K562 (cell line): ENCODE results near the gene TBCEL. TPM values are rescaled to one million over a fixed set of nuclear protein-coding genes. Genes with fewer than 3 reads are reported as not detected.
A peak's percentile ranks its signal among the peaks of the same experiment; 100 is the strongest.

Source experiments
- ATAC-seq: fragments of 200-7000 bp; cut with Tn5 transposase; 3 replicates; pipeline ENCODE4 v1.9.1; 2020; ENCODE audit warnings: moderate library complexity
- BruUV-seq: library from RNA; stranded (reverse); fragments of 400-500 nt; replicated peaks from 2 replicates; lab custom pipeline; 2021; lab: Mats Ljungman, UMichigan
- CTCF ChIA-PET: fragments of 300-600 bp; formaldehyde crosslinking; extraction: SDS; loops from one replicate; lab custom pipeline; 2021; ENCODE audit warnings: low intra/inter-chr PET ratio; lab: Yijun Ruan, JAX
- POLR2A ChIA-PET: fragments of 300-600, 350-650 bp; sonication (Branson Sonifier 250); formaldehyde crosslinking; extraction: SDS; loops from one replicate; lab custom pipeline; 2021; ENCODE audit warnings: antibody characterized with exemption, inconsistent platforms; lab: Yijun Ruan, JAX
- DNase-seq, 4 experiments: peaks; one replicate each; pipeline versions ENCODE4 v3.0.0 to v3.0.0-alpha.2; 2011 to 2018; ENCODE audit warnings: low spot score in 3 of 4, mixed read lengths in 3 of 4; ENCODE audit errors: extremely low read depth in 1 of 4
- FAIRE-seq: peaks from 2 replicates; lab custom pipeline; 2011; peaks lifted over from hg19 to GRCh38; lab: Jason Lieb, UNC
- H2AFZ ChIP-seq: 2 replicates; pipeline ENCODE4 v1.6.0; 2011; ENCODE audit warnings: low read depth, low read length, control low read depth, inconsistent platforms
- H3K27ac ChIP-seq: fragments of 200-600 bp; 3 replicates; pipeline ENCODE4 v1.8.0; 2011; ENCODE audit warnings: low read depth, mild to moderate bottlenecking, control low read depth, inconsistent platforms, low read length, moderate library complexity, mixed read lengths; ENCODE audit errors: extremely low read depth
- H3K27me3 ChIP-seq, 2 experiments: fragments of 300-600 bp in 1 of 2; 2 replicates in 1 of 2; 3 replicates in 1 of 2; pipeline versions ENCODE4 v1.6.0 to v1.8.0; 2011; ENCODE audit warnings: inconsistent platforms in 2 of 2, low read length in 2 of 2, mild to moderate bottlenecking in 1 of 2, mixed read lengths in 1 of 2, moderate library complexity in 1 of 2; ENCODE audit not compliant: control insufficient read depth in 2 of 2, insufficient read depth in 2 of 2
- H3K36me3 ChIP-seq: fragments of 300-600 bp; 3 replicates; pipeline ENCODE4 v1.8.0; 2011; ENCODE audit warnings: mild to moderate bottlenecking, low read length, inconsistent platforms; ENCODE audit not compliant: control insufficient read depth, insufficient read depth
- H3K4me1 ChIP-seq, 2 experiments: fragments of 200-600 bp in 1 of 2; replicated peaks in 1 of 2; 2 replicates in 1 of 2; 3 replicates in 1 of 2; pipeline versions ENCODE4 v1.5.1 to v1.8.0; 2011; ENCODE audit warnings: inconsistent platforms in 2 of 2, low read length in 2 of 2, mild to moderate bottlenecking in 1 of 2, mixed read lengths in 1 of 2, moderate library complexity in 1 of 2; ENCODE audit not compliant: control insufficient read depth in 2 of 2, insufficient read depth in 2 of 2
- H3K4me2 ChIP-seq: 2 replicates; pipeline ENCODE4 v1.6.1; 2011; ENCODE audit warnings: low read length, control low read depth, inconsistent platforms, mixed read lengths; ENCODE audit not compliant: insufficient read depth
- H3K4me3 ChIP-seq: fragments of 200-600 bp; sonication (generic), shearing (Covaris generic); 2 replicates; pipeline ENCODE4 v1.5.1; 2016; ENCODE audit warnings: control low read depth, inconsistent platforms
- H3K79me2 ChIP-seq: fragments of 200-600 bp; 3 replicates; pipeline ENCODE4 v1.8.0; 2011; ENCODE audit warnings: low read length, inconsistent platforms; ENCODE audit not compliant: control insufficient read depth, insufficient read depth
- H3K9ac ChIP-seq, 2 experiments: 2 replicates each; pipeline versions ENCODE4 v1.6.0 to v1.6.1; 2011; ENCODE audit warnings: low read depth in 2 of 2, low read length in 2 of 2, control low read depth in 1 of 2, inconsistent platforms in 1 of 2, mild to moderate bottlenecking in 1 of 2, mixed read lengths in 1 of 2; ENCODE audit not compliant: insufficient read depth in 1 of 2
- H3K9me1 ChIP-seq: one replicate; pipeline ENCODE4 v1.6.0; 2011; ENCODE audit warnings: inconsistent platforms, mild to moderate bottlenecking, low read length, moderate library complexity; ENCODE audit not compliant: control insufficient read depth, insufficient read depth
- H3K9me3 ChIP-seq: replicated peaks from 2 replicates; pipeline ENCODE4 v1.5.1; 2011; ENCODE audit warnings: low read depth, low read length, inconsistent platforms; ENCODE audit not compliant: control insufficient read depth, insufficient read depth
- H4K20me1 ChIP-seq: replicated peaks from 2 replicates; pipeline ENCODE4 v1.6.1; 2011; ENCODE audit warnings: low read length, inconsistent platforms, mixed read lengths; ENCODE audit not compliant: control insufficient read depth, insufficient read depth
- CHD4 ChIP-seq: fragments of 200-600 bp; sonication (generic); IDR thresholded peaks from 3 replicates; pipeline ENCODE4 v1.6.1; 2012; ENCODE audit warnings: low read depth, mild to moderate bottlenecking, mixed read lengths, low read length, inconsistent platforms; ENCODE audit not compliant: insufficient read depth, insufficient replicate concordance, poor library complexity, severe bottlenecking
- CREM ChIP-seq: IDR thresholded peaks from 2 replicates; pipeline ENCODE4 v1.6.1; 2014; ENCODE audit warnings: antibody characterized with exemption, low read depth
- ETS2 ChIP-seq: IDR thresholded peaks from 2 replicates; pipeline ENCODE4 v1.6.1; 2016; ENCODE audit warnings: borderline replicate concordance, missing genetic modification characterization, mild to moderate bottlenecking, moderate library complexity, missing compliant biosample characterization; ENCODE audit not compliant: poor library complexity, severe bottlenecking
- KAT8 ChIP-seq: fragments of 450-650 bp; IDR thresholded peaks from 2 replicates; pipeline ENCODE4 v1.6.1; 2016; ENCODE audit warnings: low read depth, mild to moderate bottlenecking
- MLLT1 ChIP-seq, 2 experiments: fragments of 450-650 bp; IDR thresholded peaks; 2 replicates each; pipeline ENCODE4 v1.6.1; 2016
- PHF21A ChIP-seq: fragments of 450-650 bp; IDR thresholded peaks from 2 replicates; pipeline ENCODE4 v1.6.1; 2017; ENCODE audit warnings: low read depth, borderline replicate concordance
- RFX1 ChIP-seq: fragments of 450-650 bp; IDR thresholded peaks from 2 replicates; pipeline ENCODE4 v1.6.1; 2016; ENCODE audit warnings: mild to moderate bottlenecking, moderate library complexity
- RNF2 ChIP-seq: sonication (generic); IDR thresholded peaks from 2 replicates; pipeline ENCODE4 v1.6.1; 2016
- SRSF9 ChIP-seq: fragments of 200-400 bp; formaldehyde crosslinking; IDR thresholded peaks from 2 replicates; pipeline ENCODE4 v1.6.1; 2017; ENCODE audit warnings: low read depth, low read length, borderline replicate concordance
- ZNF274 ChIP-seq: IDR thresholded peaks from 2 replicates; pipeline ENCODE4 v1.6.1; 2011; ENCODE audit warnings: low read depth, mild to moderate bottlenecking, low read length, moderate library complexity, borderline replicate concordance
- WGBS: fragments of 100-300 bp; shearing (Covaris generic); methylation state at CpG from one replicate; pipeline ENCODE4 v1.1.6; 2016; ENCODE audit warnings: low coverage, mixed read lengths; ENCODE audit not compliant: insufficient coverage; ENCODE audit errors: missing lambda C conversion rate; 5-methylcytosine and 5-hydroxymethylcytosine counted together
- in situ Hi-C: fragments of 300-500 bp; cut with MboI; formaldehyde crosslinking; loops from 4 replicates; pipeline ENCODE4 v1.15.0; 2018; ENCODE audit warnings: inconsistent platforms, mixed read lengths
- intact Hi-C: fragments of 100-400 bp; cut with micrococcal nuclease; formaldehyde crosslinking; loops from 2 replicates; pipeline ENCODE4 v1.14.2; 2022
- polyA plus RNA-seq, 8 experiments: library from polyadenylated mRNA; depleted of rRNA in 4 of 8; stranded (reverse) in 5 of 8; unstranded in 3 of 8; fragments of >200 nt; fragmentation: Nextera tagmentation in 2 of 8; fragmentation: Illumina TruSeq in 1 of 8; extraction: Ambion mirVana in 2 of 8; extraction: Trizol in 1 of 8; gene quantifications; 2 replicates each; pipeline versions ENCODE4 v1.2.1 to v1.2.3, GENCODE V29; 2011 to 2014; ENCODE audit warnings: inconsistent platforms in 1 of 8, missing spikeins in 1 of 8
- total RNA-seq, 7 experiments: library from RNA; depleted of rRNA in 6 of 7; stranded (reverse); fragments of >200 nt in 6 of 7; fragmentation: Illumina TruSeq in 2 of 7; extraction: Trizol in 2 of 7; gene quantifications; 2 replicates each; pipeline versions ENCODE4 v1.2.1 to v1.2.3, GENCODE V29; 2011 to 2021; ENCODE audit warnings: low replicate concordance in 1 of 7

TBCEL gene
- total and polyA plus RNA-seq, 9 of the 15 experiments (the other 6 are each of a cell fraction or from before 2014, with no cell fraction given) = 0.39 to 2.3 (median 1.4) TPM

- POLR2A ChIA-PET = interaction anchor here (0.6 to 0.9 kb wide), 3 partner anchors 35 to 951 kb away, joined by 3 read pairs; no protein-coding TSS in a partner anchor
- peaks cover 5% of the 10 kb centered on the region; the same call in 1 of the 3 replicates for H3K79me2 ChIP-seq
- no peaks in the 10 kb centered on the region; the same call in 1 of the 2 replicates for H4K20me1 ChIP-seq
- DNase-seq (peak in 1 of 4 experiments; percentile 7), FAIRE-seq (no peak), ATAC-seq (no peak; the same call in 2 of the 3 replicates)
- H3K27me3 ChIP-seq = no peaks in the 10 kb centered on the region
- H3K9me1 ChIP-seq = no peaks in the 10 kb centered on the region
- peak overlapping the region in 1 of 2 experiments; percentile 87; a peak in 1 of 4 replicates for H3K9ac ChIP-seq
- no peak overlapping the region for H2AFZ ChIP-seq
- BruUV-seq = no TSS peak
- in situ Hi-C loops (no loop called here), intact Hi-C loops (no loop called here)
- H3K27ac ChIP-seq = no peak overlapping the region
- H3K4me1 ChIP-seq = peaks cover 3 to 11% of the 10 kb centered on the region in 2 experiments; a peak in 3 of 5 replicates
- H3K4me2 ChIP-seq = peak overlapping the region; percentile 72; the same call in 1 of the 2 replicates
- WGBS = 39% methylated on average over 3 of the region's 3 CpGs
- no peaks in the 10 kb centered on the region for H3K36me3 ChIP-seq
- TF ChIP-seq RFX1 (peak; percentile 46), ETS2 (tag) (no peak)
- TF ChIP-seq, all 486 proteins: peak for 1
- CTCF ChIA-PET = no interaction called here
- Histone ChIP-seq H3K4me3 (peak overlapping the region; percentile 53; the same call in 1 of the 2 replicates), H3K9me3 (no peaks in the 10 kb centered on the region)
Measured at GRCh38 chr11:121024989-121025388, 1.1 kb downstream of the TBCEL start.

- CTCF ChIA-PET = no interaction called here
- FAIRE-seq (no peak), ATAC-seq (no peak), DNase-seq (no peak)
- no peak overlapping the region for H2AFZ ChIP-seq
- no peak overlapping the region for H3K9ac ChIP-seq
- H3K9me1 ChIP-seq = no peaks in the 10 kb centered on the region
- no peak overlapping the region for H3K4me3 ChIP-seq
- POLR2A ChIA-PET = interaction anchor here (1.1 kb wide), 1 partner anchor 16 kb away, joined by 3 read pairs; no protein-coding TSS in a partner anchor
- no peak overlapping the region for H3K27ac ChIP-seq
- in situ Hi-C loops = no loop called here
- H3K4me1 ChIP-seq = peaks cover 3 to 6% of the 10 kb centered on the region in 2 experiments; a peak in 3 of 5 replicates
- intact Hi-C loops = no loop called here
- no peaks in the 10 kb centered on the region; the same call in 1 of the 2 replicates for H4K20me1 ChIP-seq
- no peak for TF ChIP-seq ZNF274
- no peak for TF ChIP-seq PHF21A
- TF ChIP-seq RNF2 = no peak
- TF ChIP-seq SRSF9 = no peak
- TF ChIP-seq CHD4 = no peak
- no peak for TF ChIP-seq CREM
- TF ChIP-seq MLLT1 (IDR thresholded peaks at IDR 0.05) = no peak
- TF ChIP-seq KAT8 = no peak
- H3K27me3 ChIP-seq = no peaks in the 10 kb centered on the region
- no TSS peak for BruUV-seq
- no peak overlapping the region for H3K4me2 ChIP-seq
- WGBS = 0% methylated on average over 2 of the region's 2 CpGs
- peaks cover 5% of the 10 kb centered on the region; the same call in 1 of the 3 replicates for H3K79me2 ChIP-seq
- H3K9me3 ChIP-seq = no peaks in the 10 kb centered on the region
- no peaks in the 10 kb centered on the region for H3K36me3 ChIP-seq
Measured at GRCh38 chr11:121029153-121029552, 5.3 kb downstream of the TBCEL start.
